Hematopoietic multipotent progenitor cell treated with erythropoietin and hydrocortisone succinate and interleukin-3 and kit ligand, for 8 days (in vitro differentiated cells): ENCODE results near the gene CCM2.

Source experiments
- DNase-seq: peaks from one replicate; pipeline ENCODE4 v3.0.0-alpha.2; 2015

CCM2 gene

GRCh38 chr7:45086331-45087065 is 86.5 kb downstream of the CCM2 start:
- no peak for DNase-seq

DNA sequence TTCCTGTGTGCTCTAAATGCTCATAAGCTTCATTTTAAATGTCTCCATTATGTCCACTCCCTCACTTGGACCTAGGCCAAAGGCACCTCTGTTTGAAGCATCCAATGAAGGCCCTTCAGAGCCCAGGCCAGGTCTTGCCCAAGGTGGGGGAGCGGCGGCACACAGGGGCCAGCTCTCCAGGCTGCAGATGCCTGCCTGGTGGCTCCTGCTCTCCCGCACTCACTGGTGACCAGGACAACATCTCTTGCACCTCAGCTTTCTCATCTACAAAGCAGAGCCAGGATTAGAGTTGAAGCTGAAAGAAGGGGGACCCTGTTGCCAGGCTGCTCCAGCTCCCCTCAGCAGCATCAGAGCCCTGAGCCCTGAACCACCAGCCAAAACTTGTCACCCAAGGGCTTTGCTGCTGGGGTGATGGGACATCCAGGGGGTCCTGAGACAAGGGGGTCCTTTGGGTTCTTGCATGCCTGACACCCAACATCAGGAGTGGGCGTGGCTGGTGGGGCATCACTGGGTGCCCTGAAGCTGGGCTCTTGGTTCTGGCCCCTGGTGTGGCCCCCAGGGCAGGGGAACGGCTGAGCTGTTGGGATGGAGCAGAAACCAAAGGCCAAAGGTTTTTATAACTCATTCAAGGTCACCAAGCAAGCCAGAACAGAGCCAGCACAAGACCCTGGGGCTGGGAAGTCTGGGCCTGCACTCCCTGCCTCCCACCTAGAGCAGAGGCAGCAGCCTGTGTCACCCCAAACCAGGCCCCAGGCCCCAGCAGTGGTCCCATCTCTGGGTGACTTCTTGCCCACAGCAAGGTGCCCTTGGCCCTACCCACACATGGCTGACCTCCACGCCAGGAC is 87.5 kb downstream of the CCM2 start:
- no peak for DNase-seq

DNA sequence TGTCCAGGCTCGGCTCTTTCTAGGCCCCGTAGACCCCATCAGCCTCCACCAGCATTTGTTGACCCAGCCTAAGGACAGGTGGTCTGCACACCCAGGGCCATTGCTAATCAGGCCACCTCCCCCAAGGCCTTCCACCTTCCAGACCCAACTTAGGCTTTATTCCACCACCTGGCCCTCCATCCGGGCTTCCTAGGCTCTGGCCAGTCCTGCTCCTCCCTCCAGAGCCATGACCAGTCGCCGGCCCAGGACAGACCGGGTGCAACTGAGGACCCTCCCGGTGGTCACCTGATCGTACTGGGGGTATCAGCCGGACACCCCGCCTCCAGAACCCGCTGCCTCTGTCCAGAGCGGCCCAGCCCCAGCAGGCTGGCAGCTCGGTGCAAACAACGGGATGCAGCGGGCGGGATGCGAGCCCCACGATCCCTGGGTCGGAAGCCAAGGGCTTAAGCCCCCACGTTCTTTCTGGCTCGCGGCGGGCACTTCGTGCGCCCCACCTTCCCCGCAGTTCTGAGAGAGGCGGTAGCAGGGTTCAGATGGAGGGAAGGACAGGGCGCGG is 88.2 kb downstream of the CCM2 start:
- no peak for DNase-seq

DNA sequence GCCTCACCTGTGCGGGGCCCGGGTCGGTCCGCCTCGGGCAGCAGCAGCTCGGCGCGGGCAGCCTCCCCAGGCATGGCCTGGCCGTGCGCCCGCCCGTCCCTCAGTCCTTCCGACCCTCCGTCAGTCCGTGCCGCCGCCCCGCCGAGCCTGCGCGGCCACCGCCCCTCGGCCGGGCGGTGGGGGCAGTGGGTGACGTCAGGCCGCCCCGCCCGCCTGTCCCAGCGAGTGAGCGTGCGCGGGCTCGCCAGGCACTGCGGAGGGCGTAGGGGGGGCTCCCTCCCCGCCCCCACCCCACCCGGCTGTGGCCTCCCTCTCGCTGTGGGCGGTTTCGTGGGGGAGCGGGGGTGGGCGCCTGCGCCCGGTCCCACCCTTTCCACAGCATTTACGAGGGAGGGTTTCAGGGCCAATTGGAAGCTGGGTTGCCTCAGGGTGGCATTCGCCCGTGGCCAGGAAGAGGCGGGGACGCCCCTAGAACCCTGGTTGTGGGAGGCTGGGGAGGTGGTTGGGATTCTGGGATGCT is 88.9 kb downstream of the CCM2 start, which contains the start of gene NACAD:
Gene NACAD (minus strand): TSS at position 149 of the 520 bp plus-strand sequence. CDS start 75 bp downstream, at position 74.
- no peak for DNase-seq

DNA sequence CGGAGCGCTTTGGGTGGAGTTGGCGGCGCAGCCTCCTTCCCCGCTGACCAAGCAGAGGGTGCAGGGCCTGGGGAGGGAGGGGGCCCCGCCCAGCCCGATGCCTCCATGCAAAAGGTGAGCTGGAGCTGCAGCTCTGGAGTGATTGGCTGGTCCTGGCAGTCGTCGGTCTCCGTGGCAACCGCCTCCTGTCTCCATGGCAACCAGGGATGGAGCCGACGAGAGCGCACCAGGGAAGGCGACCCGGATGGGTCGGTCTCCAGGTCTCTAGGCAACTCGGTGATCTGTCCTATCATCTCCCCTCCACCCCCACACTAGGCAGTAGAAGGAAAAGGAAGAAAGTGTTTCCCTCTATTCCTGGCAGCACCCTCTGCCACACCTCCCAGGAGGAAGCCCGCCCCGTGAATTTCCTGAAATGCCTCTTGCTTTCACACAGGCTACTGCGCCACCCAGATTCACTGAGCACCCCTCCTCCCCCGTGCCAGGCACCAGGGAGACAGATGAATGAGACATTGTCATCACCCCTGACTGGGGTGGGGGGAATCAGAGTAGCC is 89.4 kb downstream of the CCM2 start:
- peak; percentile 49 for DNase-seq

- no peak for DNase-seq
These were observed 92.3 kb downstream of the CCM2 start for GRCh38 chr7:45092100-45092930.

- no peak for DNase-seq
These were observed 92.9 kb downstream of the CCM2 start for GRCh38 chr7:45092931-45093235.

DNA sequence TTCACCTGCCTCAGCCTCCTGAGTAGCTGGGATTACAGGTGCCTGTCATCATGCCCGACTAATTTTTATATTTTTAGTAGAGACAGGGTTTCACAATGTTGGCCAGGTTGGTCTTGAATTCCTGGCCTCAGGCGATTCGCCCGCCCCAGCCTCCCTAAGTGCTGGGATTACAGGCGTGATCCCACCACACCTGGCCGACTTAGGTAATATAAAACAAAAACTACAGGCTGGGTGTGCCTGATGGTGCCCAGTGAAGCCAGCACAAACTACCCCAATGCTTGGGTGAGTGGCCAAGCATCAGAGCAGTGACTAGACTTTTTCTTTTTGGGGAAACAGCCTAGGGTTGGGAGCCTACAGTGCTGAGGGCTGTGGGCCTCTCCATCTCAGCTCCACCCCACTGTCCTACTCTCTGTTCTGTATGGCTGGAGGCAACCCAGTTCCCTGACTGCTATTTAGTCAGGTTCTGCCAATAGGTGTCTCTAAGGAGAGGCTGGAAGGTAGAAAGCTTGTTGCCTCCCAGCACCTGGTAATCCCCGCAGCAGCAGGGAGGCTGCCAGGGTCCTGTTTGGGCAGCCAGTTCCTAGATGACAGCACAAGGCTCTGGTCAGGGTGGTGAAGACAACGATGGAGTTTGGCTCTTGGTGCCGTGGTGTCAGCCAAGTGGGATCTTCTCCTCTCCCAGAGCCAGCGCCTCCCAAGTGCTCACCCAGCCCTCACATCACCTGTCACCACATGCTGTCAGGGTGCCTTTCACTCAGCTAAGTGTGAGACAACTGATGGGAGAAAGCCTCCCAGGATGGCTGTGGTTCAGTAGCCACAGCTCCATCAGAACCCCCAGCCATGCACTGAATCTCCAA is 99.2 kb downstream of the CCM2 start:
- no peak for DNase-seq

GRCh38 chr7:45099891-45100760 is 100.1 kb downstream of the CCM2 start:
- no peak for DNase-seq

- DNase-seq, result no peak
These were observed 100.9 kb downstream of the CCM2 start for GRCh38 chr7:45100761-45101480.

DNA sequence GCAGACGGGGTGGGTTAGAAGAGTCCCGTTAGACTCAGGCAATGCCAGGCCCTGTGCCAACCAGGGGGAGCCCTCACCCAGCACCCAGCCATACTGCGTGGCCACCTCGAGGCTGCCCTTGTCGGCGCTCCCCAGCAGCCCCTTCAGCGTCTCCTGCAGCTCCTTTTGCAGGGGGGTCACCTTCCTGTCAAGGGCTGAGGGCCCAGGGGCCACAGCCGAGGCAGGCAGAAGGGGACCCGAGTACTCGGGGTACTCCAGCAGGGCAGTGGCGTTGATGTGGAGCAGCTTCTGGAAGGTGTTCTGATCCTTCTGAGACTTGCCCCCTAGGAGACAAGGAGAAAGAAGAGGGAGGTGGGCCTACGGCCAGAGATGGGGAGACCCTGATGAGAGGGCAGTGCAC is 101.7 kb downstream of the CCM2 start:
- no peak for DNase-seq

- DNase-seq, result no peak
These were observed 103.0 kb downstream of the CCM2 start for GRCh38 chr7:45102785-45103712.

GRCh38 chr7:45103958-45104843 is 104.2 kb downstream of the CCM2 start:
- no peak for DNase-seq

GRCh38 chr7:45104844-45105587 is 105.0 kb downstream of the CCM2 start:
- DNase-seq, result no peak

GRCh38 chr7:45105588-45106188 is 105.7 kb downstream of the CCM2 start:
- no peak for DNase-seq

DNA sequence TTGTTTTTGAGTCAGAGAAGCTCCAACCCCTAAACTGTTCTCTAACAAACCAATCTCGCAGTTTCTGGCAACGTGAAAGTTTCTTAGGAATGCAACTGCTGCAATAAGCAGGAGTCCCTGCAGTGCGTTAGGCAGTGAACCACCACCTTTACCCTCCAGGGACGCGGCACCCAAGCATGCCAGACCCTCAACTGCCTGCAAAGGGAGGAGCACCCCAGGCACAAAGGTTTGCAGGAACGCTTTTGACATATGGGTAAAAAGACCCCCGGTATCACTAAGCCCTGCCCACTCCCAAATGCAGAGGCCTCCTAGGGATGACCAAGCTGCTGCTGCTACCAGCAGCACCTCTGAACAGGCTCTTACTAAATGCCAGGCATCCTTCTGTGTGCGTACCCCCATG is 106.8 kb downstream of the CCM2 start:
- no peak for DNase-seq
